ENCODE measurements around the gene PCYT1B. TPM values are rescaled to one million over a fixed set of nuclear protein-coding genes. Genes with fewer than 3 reads are reported as not detected.

The PCYT1B gene
- total RNA-seq, 1 donor from 2014 or later, result 2.0 TPM

DNA sequence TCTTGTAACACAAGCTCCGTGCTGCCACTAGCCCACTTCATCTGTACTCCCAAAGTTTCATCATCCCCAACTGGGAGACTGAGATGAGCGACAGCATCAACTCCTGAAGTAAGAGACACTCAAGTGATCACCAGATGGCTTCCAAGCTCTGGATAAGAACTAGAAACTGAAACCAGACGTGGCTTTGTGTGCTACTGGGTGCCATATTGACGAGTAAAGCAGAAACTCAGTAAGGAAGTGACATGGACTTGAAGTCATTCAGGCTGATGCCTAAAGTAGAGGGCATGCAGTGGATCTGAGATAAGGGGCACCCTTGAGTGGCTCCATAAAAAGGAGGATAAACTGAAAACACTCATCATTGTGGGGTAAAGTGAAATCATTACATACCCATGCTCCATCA lies 72.4 kb downstream of the PCYT1B start:
- no peaks in the 10 kb centered on the region for H3K36me3 ChIP-seq (ENCODE audit: control insufficient read depth, insufficient read depth, low read length)
- TF ChIP-seq, protein P1, sequence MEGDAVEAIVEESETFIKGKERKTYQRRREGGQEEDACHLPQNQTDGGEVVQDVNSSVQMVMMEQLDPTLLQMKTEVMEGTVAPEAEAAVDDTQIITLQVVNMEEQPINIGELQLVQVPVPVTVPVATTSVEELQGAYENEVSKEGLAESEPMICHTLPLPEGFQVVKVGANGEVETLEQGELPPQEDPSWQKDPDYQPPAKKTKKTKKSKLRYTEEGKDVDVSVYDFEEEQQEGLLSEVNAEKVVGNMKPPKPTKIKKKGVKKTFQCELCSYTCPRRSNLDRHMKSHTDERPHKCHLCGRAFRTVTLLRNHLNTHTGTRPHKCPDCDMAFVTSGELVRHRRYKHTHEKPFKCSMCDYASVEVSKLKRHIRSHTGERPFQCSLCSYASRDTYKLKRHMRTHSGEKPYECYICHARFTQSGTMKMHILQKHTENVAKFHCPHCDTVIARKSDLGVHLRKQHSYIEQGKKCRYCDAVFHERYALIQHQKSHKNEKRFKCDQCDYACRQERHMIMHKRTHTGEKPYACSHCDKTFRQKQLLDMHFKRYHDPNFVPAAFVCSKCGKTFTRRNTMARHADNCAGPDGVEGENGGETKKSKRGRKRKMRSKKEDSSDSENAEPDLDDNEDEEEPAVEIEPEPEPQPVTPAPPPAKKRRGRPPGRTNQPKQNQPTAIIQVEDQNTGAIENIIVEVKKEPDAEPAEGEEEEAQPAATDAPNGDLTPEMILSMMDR (IDR thresholded peaks at IDR 0.05; ENCODE audit: insufficient read depth, low read length, poor library complexity, severe bottlenecking), result no peak
- DNase-seq (ENCODE audit: low read depth), result no peak
- no peak overlapping the region for H3K4me3 ChIP-seq (ENCODE audit: low read depth, low read length)
- no peaks in the 10 kb centered on the region for H3K27me3 ChIP-seq (ENCODE audit: control insufficient read depth, insufficient read depth, low read length)

DNA sequence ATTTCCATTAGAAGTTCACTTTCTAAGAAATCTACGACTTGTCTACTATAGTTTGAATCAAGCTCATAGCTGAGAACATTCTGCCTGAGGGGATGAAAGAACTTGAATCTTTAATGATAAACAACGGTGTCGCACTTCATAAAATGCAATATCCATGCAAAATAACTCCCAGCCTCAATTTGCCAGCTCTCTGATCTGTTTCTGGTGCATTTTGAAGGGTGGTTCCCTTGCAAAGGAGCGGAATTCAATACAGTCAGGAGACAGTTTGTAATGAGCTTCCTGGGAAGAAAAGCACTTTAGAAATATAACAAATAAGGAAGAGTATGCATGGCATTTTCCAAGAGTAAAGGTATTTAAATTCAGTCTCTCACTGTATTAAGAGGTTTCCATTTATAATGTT lies 80.0 kb downstream of the PCYT1B start:
- no peaks in the 10 kb centered on the region for H3K36me3 ChIP-seq (ENCODE audit: control insufficient read depth, insufficient read depth, low read length)
- no peak overlapping the region for H3K4me3 ChIP-seq (ENCODE audit: low read depth, low read length)
- DNase-seq (ENCODE audit: low read depth), result no peak
- H3K27me3 ChIP-seq (ENCODE audit: control insufficient read depth, insufficient read depth, low read length), result no peaks in the 10 kb centered on the region
- TF ChIP-seq, protein P1 (IDR thresholded peaks at IDR 0.05; ENCODE audit: insufficient read depth, low read length, poor library complexity, severe bottlenecking), result no peak

DNA sequence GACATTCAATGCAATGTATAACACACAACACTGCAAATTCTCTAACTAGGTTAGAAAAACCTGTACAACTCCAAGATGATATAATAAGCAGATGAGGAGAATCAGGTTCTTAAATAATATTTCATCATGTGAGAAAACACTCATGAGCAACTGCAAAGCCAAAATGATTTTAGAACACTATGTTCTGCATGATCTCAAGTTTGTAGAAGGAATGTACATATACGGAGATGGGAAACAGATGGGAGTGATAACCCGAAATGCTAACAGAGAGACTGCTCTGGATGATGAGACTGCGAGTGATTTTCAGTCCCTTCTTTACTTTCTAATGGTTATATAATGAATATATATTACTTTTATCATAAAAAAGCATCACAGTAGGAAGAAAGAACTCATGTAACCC lies 80.9 kb downstream of the PCYT1B start:
- no peaks in the 10 kb centered on the region for H3K36me3 ChIP-seq (ENCODE audit: control insufficient read depth, insufficient read depth, low read length)
- TF ChIP-seq, protein P1 (IDR thresholded peaks at IDR 0.05; ENCODE audit: insufficient read depth, low read length, poor library complexity, severe bottlenecking), result no peak
- H3K27me3 ChIP-seq (ENCODE audit: control insufficient read depth, insufficient read depth, low read length), result no peaks in the 10 kb centered on the region
- no peak overlapping the region for H3K4me3 ChIP-seq (ENCODE audit: low read depth, low read length)
- DNase-seq (ENCODE audit: low read depth), result no peak

DNA sequence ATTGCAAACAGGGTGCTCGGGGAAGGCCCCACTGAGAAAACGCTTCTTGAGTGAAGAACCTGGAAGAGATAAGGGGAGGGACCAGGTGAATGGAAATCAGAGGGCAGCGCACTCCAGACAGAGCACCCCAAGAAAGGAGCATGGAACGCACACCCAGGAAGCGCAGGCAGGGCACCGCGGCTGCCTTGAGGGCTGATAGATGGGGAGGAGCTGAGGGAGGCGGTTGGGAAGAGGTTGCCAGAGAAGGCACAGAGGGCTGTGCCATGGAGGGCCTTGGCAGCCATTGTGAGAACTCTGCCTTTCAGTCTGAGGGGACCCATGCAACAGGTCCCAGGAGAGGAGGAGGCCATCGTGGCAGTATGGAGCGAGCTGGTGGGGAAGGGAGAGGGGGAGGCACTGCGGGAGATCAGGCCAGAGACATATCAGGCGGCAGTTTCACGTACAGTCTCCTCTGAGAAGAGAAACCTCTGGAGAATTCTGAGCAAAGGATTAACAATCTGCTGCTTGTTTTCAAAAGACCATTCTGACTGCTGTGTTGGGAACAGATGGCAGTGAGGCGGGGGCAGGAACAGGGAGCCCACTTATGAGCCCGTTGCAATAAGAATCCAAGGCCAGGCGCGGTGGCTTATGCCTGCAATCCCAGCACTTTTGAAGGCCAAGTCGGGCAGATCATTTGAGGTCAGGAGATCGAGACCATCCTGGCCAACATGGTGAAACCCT lies 83.7 kb downstream of the PCYT1B start:
- Histone ChIP-seq H3K4me3 (ENCODE audit: low read depth, low read length) (no peak overlapping the region), H3K27me3 (ENCODE audit: control insufficient read depth, insufficient read depth, low read length) (no peaks in the 10 kb centered on the region), H3K36me3 (ENCODE audit: control insufficient read depth, insufficient read depth, low read length) (no peaks in the 10 kb centered on the region)
- DNase-seq (ENCODE audit: low read depth), result no peak
- TF ChIP-seq, protein P1 (IDR thresholded peaks at IDR 0.05; ENCODE audit: insufficient read depth, low read length, poor library complexity, severe bottlenecking), result no peak

DNA sequence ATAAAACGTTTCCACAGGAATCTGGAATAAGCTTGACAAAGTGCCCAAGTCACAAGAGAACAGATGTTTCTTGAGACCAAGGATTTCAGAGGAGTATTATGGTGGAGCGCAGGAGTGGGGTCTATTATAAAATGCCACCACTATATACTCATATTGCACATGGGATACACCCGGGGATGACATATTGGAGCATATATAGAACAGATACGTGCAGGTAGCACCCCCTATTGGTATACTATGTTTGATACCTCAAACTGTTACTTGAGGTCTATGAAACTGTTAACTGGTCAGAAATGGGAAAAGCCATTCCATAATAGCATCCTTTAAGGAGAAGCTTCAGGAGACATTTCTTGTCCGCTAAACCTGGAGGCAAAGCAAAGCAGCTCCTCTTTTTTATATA lies 86.0 kb downstream of the PCYT1B start:
- no peaks in the 10 kb centered on the region for H3K27me3 ChIP-seq (ENCODE audit: control insufficient read depth, insufficient read depth, low read length)
- H3K36me3 ChIP-seq (ENCODE audit: control insufficient read depth, insufficient read depth, low read length), result no peaks in the 10 kb centered on the region
- no peak for DNase-seq (ENCODE audit: low read depth)
- TF ChIP-seq, protein P1 (IDR thresholded peaks at IDR 0.05; ENCODE audit: insufficient read depth, low read length, poor library complexity, severe bottlenecking), result no peak
- no peak overlapping the region for H3K4me3 ChIP-seq (ENCODE audit: low read depth, low read length)

DNA sequence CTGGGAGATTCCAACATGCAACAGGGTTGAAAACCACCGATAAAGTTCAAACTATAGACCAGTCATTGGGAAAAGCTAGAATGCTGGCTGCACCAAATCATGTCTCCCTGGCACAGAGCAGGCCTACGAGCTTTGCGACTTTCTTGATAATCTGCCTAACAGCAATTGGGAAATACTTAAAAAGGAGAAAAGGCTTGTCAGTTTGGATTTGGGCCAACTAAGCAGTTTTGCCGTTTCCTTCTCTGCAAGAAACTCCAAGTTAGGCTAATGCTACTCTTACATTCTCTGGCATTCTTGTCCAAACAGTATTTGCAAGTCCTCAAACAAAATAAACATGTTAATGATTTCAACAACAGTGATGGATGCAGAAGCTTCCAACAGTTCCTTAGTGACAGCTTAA lies 94.1 kb downstream of the PCYT1B start:
- H3K27me3 ChIP-seq (ENCODE audit: control insufficient read depth, insufficient read depth, low read length), result no peaks in the 10 kb centered on the region
- H3K36me3 ChIP-seq (ENCODE audit: control insufficient read depth, insufficient read depth, low read length), result no peaks in the 10 kb centered on the region
- DNase-seq (ENCODE audit: low read depth), result no peak
- TF ChIP-seq, protein P1 (IDR thresholded peaks at IDR 0.05; ENCODE audit: insufficient read depth, low read length, poor library complexity, severe bottlenecking), result no peak
- no peak overlapping the region for H3K4me3 ChIP-seq (ENCODE audit: low read depth, low read length)
